Fibroblast of lung (primary cell): ENCODE data around the gene PHKG2.

Experiments
- CTCF ChIP-seq, 2 donors: IDR thresholded peaks in 1 of 2; conservative IDR thresholded peaks in 1 of 2; 1 replicate in 1 of 2; 2 replicates in 1 of 2; pipeline ENCODE4 v1.5.1; 2011 to 2012; ENCODE audit warnings: low read length in 2 of 2, control low read depth in 1 of 2, inconsistent platforms in 1 of 2, low read depth in 1 of 2, mild to moderate bottlenecking in 1 of 2
- EZH2 ChIP-seq: IDR thresholded peaks from 2 replicates; pipeline ENCODE4 v1.5.1; 2012; ENCODE audit warnings: low read length, control low read depth, mild to moderate bottlenecking; ENCODE audit errors: missing control alignments

DNA sequence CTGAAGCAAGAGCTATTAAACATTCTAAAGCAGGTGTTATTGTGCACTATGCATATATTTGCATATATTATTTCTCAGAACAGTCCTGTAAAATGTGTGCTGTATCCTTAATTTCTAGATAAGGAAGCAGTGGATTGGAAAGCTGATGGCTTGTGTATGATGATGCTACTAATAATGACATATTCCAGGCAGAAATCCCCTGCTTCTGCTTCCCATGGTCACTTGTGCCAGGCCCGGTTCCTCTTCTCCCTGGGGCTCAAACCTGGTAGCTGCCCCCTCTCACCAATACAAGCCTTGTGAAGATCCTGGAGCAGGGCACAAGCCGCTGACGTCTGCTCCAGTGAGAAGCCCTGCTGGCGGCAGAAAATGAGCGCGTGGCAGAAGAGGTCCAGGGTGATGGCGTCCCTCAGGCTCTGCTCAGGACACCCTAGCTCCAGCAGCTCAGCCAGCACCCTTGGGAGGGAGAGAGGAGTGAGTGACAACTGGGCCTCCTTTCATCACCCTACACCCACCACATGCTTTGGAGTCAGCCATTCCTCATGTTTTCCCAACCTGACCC, 11.9 kb downstream of the PHKG2 start:
- no peak for TF ChIP-seq CTCF (conservative IDR thresholded peaks at IDR 0.05 in 1 of 2, IDR thresholded peaks at IDR 0.05 in 1 of 2; ENCODE audit: low read depth in 1 of 2, low read length in 2 of 2)
- no peak for TF ChIP-seq EZH2
